G401 (cell line): ENCODE results near the gene NR2F2. TPM values are rescaled to one million over a fixed set of nuclear protein-coding genes. Genes with fewer than 3 reads are reported as not detected.
A peak's percentile ranks its signal among the peaks of the same experiment; 100 is the strongest.
"Not testable (repeated sequence)": the region's sequence is repeated elsewhere in the genome, so short reads cannot be mapped to it uniquely, and the experiment has no call there.

Experiments used
- DNase-seq: peaks from one replicate; pipeline ENCODE4 v3.0.0-alpha.2; 2015; ENCODE audit warnings: low spot score
- in situ Hi-C: cut with HindIII; loops from 2 replicates; pipeline ENCODE4 v1.10.0; 2016; ENCODE audit warnings: low sequenced_read_pairs, mixed read lengths
- total RNA-seq: library from RNA; depleted of rRNA; stranded (reverse); fragments of >200 nt; shearing (Covaris generic); gene quantifications from 2 replicates; pipeline ENCODE4 v1.2.3, GENCODE V29; 2014

The NR2F2 gene
- total RNA-seq, 1 experiment from 2014 or later, result 2.3 TPM

DNA sequence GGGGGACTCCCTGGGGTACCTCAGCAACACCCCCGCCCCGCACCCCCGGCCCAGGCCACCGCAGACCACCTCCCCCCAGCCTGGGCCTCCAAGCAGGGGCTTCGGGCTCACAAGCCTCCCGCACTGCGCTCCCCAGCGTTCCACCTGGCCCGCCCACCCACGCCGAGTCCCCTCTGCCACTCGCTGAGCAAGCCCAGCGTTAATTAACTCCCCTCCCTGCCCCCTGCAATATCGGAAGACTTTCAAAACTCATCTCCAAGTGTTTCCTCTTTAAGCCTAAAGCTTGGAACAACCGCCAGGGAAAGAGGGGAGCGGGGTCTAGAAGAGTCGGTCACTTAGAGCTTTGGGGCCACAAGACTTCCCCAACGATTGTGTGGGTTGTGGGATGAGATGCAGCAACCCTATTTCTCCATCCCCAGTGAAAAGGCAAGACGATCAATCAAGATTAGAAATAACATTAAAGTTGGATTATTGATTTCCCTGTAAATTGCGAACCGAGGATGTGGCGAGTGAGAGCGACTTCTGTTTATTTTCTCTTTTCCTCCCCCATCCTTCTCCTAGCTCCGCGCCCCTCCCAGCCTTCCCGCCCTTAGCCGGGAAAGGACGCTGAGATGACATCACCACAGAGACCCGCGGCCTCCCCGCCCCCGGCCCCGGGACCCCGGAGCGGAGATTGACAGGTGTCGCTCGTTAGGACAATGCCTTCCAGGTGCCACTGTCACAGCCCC, 30.2 kb downstream of the NR2F2 start:
- in situ Hi-C loops, result no loop called here
- no peak for DNase-seq

DNA sequence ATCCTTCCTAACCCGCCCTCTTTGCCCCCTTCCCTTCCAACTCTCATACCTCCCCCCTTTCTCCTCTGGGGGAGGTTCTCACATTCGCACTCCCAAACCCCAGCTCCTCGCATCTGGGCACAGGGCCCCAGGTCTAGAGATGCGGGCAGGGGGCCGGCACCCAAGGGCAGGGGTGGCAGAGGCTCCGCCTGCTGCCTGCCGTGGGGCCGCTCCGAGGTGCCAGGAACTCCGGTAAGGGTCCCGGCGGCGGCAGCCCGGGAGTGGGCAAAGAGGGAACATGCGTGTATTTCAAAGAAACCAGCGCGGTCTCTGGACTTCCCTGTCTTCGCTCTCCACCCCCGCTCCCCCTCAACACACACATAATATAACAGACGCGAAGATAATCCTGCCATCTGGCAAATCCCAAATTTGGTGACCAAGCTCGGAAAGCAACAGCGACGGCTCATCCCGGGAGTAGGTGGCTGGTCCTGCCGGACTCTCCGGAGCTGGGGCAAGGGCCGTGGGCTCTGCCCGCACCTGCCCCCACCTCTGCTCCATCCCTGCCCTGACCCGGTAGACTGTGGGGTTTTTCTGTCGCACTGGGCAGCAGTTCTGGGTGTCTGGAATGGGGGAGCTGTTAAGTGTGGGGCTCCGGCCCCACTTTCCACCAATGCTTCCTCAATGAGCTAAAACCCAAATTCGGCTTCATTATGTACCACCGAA, 31.0 kb downstream of the NR2F2 start:
- in situ Hi-C loops, result no loop called here
- peak; percentile 21 for DNase-seq

DNA sequence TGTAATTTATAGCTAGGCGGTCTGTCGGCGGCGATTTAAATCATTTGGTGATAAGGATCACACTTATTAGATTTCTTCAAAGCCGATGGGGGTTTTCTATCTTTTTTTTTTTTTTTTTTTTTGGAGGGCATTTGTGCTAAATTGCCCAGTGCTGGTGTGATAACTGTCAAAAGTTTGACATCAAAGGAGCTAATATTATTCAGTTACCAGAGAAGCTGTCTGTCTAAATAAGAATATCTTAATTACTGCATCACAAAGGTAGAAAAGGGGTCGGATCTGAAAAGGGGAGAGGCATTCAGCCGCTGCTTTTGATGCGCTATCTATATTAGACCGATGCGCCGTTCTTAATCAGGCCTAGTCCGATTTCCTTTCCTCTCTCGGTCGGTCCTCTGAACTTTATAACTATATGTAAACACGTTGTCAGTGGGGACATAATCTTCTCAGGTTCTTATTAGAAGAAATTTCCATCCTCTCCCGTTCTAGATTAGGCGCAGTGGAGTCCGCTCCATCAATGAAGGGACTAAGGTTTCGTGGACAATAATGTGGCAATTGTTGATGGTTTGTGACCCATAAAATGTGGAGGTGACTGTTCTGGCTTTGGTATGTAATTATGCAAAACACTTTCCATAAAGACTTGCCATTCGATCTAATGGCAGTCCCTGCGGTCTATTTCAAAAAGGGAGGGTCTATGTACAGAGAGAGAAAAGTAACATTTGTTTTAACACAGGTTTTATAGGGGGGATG, 31.7 kb downstream of the NR2F2 start:
- DNase-seq, result no peak
- in situ Hi-C loops, result no loop called here

DNA sequence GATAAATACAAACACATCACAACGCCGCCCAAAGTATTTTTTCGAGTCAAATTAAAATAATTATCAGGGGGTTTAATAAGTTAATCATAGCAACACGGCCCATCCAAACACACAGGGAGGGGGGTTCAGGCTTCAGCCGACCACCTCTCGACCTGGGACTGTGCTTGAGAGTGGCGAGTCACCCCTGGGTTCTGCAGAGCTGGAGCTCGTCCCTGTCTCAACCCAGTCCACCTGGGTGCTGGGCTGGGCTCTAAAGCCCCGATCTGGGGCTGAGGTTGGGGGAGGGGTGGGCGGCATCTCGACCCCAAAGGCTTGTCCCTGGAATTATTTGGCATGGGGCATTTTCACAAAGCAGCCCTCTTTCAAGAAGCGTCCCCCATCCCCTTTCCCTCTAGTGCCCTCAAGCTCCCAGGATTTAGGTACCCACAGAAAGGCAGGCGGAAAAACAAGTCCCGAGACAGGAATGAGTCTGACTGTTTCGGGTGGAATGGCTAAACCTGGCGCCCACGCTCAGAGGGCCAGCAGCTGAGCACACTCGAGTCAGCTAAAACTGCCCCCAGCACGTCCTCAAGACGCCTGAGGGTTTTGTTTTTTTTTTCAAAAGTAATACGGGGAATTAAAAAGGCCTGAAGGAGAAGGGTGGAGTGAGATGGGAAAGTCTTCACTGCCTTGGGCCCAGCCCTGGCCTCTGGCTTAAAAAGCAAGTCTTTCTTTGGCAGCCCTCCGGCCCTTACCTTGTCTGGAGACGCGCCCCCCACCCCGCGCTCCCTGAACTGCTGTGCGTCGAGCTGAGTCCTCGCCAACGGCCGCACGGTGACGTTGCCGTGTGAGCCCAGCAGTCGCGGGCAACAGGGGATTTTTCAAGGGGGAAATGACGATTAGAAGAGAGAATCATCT, 32.5 kb downstream of the NR2F2 start:
- in situ Hi-C loops, result no loop called here
- no peak for DNase-seq

DNA sequence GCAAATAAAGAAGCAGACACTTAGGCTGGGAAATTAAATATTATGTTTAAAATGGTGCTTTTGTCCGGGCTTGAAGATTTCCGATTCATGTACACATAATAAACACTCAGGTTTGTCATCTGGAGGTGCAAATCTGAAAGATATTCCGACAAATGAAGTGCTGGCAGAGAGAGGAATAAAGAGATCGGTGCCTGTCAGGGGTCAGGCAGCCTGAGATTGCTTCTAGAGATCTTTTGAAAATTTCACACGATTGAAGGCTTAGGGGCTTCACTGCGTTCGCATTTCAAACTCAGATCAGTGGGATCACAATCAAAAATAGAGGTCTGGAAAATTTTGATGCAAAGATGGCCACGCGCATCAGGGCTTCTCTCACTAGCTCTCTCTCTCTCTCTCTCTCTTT, 33.2 kb downstream of the NR2F2 start:
- no peak for DNase-seq
- in situ Hi-C loops, result no loop called here

DNA sequence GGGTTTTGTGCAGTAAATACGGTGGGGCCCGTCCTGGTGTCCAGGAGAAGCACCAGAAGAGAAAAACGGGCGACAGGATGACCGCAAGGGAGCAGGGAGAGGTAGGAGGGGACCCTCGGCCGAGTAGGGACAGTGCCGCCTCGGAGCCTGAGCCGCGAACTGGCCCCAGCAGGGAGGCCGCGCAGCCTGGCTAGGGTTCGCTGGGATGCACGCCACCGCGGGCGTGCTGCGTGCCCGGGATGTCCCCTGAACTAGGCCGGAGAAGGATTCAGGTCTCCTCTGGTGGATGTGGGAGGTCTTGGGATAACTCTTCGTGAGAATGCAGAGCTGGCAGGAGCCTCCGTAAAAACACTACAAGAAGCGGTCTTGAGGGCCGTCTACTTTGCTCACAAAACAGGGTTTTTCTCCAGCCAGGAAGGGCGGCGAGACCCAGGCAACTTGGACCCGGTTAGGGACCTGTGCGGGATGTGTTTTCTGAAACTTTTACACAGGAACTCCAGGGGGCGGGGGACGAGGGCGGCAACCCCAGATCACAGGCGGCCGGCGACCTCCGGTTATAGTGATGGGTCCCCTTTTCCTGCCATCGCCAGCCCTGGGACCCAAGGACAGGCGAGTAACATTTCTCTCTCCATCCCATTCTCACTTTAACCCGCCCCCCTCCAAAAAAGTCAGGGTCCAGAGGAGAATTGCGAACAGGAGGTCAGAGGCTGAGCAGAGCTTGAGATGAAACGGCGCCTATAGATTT, 35.5 kb downstream of the NR2F2 start:
- in situ Hi-C loops, result no loop called here
- DNase-seq, result no peak

GRCh38 chr15:96366526-96366877, 36.0 kb downstream of the NR2F2 start:
- DNase-seq, result no peak
- in situ Hi-C loops, result no loop called here

- no peak for DNase-seq
- in situ Hi-C loops, result no loop called here
These were observed 37.1 kb downstream of the NR2F2 start for GRCh38 chr15:96367311-96368200.

GRCh38 chr15:96369351-96369750, 38.9 kb downstream of the NR2F2 start:
- in situ Hi-C loops, result no loop called here
- DNase-seq, result no peak

DNA sequence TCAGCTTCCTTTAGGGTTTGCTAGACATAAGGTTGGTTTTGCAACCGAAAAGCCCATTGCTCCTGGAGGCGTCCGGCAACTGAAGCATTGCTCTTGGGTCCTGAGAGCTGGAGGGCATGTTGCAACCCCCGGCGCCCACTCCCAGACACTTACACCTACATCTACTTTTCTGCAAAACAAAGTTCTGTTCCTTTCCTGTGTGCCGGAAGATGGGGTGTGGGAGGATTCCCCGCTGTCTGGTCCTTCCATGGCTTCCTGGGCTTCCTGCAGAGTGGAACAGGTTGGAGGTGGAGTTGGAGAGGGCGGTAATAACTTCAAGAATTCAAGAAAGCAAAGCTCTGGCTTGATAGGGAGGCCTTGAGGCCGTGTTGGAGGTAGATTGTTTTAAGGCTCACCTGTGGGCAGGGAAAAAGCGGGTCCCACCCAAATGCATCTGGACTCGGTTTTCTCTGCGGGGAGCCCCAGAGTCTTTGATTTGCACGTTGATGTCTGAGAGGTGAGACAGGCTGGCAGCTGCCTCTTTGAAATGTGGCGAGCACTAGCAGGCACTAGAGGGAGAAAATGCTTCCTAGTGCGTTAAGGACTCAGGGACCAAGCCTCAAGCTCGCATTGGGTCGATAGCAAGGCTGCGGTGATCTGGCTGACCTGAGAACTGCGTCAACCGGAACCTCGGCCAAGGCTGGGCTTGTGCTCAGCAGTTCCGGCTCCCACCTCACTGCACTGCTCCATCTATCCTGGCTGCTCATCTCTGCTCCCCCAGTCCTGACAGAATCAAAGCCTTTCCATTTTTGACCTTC, 39.5 kb downstream of the NR2F2 start:
- DNase-seq, result no peak
- in situ Hi-C loops, result no loop called here

GRCh38 chr15:96372554-96372953, 42.1 kb downstream of the NR2F2 start:
- in situ Hi-C loops, result no loop called here
- no peak for DNase-seq

- no peak for DNase-seq
- in situ Hi-C loops, result no loop called here
These were observed 44.0 kb downstream of the NR2F2 start for GRCh38 chr15:96374499-96374898.

DNA sequence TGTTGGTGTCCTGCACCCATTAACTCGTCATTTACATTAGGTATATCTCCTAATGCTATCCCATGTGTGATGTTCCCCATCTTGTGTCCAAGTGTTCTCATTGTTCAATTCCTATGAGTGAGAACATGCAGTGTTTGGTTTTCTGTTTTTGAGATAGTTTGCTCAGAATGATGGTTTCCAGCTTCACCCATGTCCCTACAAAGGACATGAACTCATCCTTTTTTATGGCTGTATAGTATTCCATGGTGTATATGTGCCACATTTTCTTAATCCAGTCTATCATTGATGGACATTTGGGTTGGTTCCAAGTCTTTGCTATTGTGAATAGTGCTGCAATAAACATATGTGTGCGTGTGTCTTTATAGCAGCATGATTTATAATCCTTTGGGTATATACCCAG, 49.1 kb downstream of the NR2F2 start:
- DNase-seq, in situ Hi-C loops: not testable (repeated sequence)

DNA sequence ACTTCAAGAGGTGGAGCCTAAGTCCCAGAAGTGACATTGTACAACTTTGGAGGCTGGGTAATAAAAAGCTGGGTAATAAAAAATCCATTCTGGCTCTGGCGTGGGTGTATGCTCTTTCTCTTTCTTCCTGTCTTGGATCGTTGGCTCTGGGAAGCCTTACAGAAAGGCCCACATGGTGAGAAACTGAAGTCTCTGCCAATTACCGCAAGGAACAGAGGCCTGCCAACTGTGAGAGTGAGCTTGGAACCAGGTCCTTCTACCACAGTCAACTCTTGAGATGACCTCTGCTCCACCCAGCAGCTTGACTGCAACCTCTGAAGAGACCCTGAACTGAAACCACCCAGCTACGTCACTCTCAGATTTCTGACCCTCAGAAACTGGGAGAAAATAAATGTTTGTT, 51.0 kb downstream of the NR2F2 start:
- no peak for DNase-seq
- in situ Hi-C loops, result no loop called here

DNA sequence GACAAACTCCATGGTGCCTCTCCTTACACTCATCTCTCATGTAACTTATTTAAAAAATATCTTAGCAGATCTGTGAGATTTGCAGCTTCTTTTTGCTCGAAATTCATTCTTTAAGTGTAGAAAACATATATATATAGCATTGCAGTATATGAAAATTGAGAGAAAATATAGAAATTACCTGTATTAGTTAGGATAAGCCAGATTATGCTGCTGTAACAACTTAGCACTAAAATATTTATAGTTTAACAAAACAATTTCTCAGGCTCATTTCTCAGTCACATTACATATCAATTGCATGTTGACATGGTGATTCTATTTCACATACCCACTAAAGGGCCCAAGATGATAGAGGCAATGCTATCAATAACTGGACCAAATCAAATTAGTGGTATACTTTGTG, 54.7 kb downstream of the NR2F2 start:
- DNase-seq, result no peak
- in situ Hi-C loops, result no loop called here

GRCh38 chr15:96388673-96389072, 58.2 kb downstream of the NR2F2 start:
- in situ Hi-C loops, result no loop called here

More at GRCh38 chr15:96388673-96389072, 58.2 kb downstream of the NR2F2 start:
- no peak for DNase-seq
